Activated CD8-positive, alpha-beta memory T cell treated with anti-CD3 and anti-CD28 coated beads for 4 hours (primary cell): ENCODE data around the gene SETDB2.

Experiments
- DNase-seq, 2 donors: peaks; one replicate each; pipeline ENCODE4 v3.0.0-alpha.2; 2020; ENCODE audit warnings: low read depth in 2 of 2

The SETDB2 gene

GRCh38 chr13:49464621-49465325 is 20.7 kb downstream of the SETDB2 start:
- DNase-seq, result no peak

- no peak for DNase-seq
These were observed 22.3 kb downstream of the SETDB2 start for GRCh38 chr13:49466292-49466838.

DNA sequence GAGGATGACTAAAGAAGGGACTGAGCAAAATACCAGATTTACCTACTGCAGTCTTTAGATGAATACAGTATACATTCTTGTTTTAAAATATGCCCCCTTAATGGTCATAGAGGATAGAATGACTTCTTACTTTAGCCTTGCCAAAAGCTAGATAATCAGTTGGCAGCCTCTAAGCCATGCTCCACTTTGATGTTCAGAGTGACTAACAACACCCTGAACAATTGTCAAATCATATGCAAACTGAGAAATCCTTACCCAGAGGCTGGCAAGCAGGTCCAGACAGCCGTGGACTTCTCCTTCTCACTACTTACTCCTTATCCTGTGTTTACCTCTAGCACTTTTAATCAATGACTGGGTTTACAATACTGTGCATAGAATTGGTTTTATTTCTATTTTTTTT is 28.1 kb downstream of the SETDB2 start:
- DNase-seq, result no peak

GRCh38 chr13:49476529-49476928 is 32.5 kb downstream of the SETDB2 start:
- DNase-seq, result no peak

DNA sequence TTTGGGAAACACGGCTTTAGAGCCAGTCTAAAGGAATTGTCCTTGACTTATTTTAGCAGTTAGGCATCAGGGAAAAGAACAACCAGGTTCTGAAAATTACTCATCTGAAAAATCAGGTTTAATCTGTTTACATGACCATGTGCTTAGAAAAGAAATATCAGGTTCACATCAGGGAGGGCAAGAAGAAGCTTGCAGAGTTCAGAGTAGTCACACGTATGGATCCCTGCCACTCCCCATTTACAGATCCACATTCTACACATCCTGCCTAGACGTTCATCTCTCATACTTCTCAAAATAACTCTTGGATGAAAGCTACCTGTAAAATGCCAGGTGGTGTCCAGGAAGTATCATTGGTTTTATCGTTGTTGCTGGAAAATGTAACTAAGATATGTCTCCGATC is 37.7 kb downstream of the SETDB2 start:
- DNase-seq, result no peak

DNA sequence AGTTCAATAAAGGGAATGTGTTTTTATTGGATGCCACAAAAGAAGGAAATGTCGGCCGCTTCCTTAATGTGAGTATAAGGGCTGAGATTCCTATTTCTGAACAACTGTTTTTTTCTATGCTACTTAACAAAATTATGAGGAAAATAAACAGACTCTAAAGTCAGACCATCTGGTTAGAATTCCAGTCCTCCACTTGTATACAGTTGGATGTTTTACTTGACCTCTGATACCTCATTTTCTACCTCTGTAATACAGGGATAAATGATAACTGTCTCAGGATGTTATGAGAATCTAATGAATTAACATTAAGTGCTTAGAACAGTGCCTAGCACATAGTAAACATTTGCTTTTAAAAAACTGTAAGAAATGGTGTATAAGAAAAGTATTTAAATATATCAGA is 44.5 kb downstream of the SETDB2 start:
- no peak for DNase-seq

GRCh38 chr13:49494645-49495044 is 50.6 kb downstream of the SETDB2 start:
- no peak for DNase-seq

DNA sequence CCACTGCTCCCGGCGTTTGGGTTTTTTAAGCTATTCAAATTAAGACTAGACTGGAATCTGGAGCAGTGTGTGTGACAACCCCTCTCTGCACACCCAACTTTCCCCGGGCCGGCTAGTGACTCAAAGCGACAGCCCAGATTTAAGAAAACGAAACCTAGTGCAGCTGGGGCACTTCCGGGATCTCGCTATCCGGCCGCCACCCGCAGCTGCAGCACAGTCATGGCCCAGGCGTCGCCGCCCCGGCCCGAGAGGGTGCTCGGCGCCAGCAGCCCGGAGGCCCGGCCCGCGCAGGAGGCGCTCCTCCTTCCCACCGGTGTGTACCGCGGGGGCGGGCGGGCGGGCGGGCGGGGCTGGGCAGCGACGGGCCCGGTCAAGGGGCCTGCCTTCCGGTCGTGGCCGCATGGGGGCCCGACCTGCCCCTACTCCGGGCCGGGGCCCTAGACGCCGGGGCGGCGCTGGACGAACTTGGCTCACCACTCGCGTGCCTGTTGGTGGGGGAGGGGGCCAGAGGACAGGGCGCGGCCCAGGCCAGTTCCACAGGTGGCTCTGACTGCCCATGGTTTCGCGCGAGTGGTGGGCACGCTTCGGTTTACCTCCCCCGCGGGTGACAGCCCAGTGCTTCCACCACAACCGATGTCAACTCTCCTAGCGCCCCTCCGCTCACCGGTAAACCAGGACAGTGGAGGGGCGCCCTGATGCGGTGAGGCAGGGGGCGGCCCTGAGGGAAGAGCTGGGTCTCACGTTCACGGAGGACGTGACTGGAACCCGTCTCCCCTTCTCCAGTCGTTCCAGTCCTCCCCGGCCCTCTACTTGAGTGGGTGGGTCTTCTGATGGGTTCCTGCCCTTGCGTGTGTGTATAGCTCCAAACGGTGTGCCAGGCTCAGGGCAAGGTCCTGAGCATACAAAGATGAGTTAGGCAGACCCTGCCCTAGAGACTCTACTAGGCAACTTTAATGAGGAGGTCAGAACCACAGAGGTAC is 52.0 kb downstream of the SETDB2 start, which contains the start of gene PHF11:
TSS of gene PHF11 (plus strand) at position 171 of the 980 bp plus-strand sequence. CDS start at position 220, 49 bp downstream.
- peak; percentile 73 to 84 for DNase-seq

DNA sequence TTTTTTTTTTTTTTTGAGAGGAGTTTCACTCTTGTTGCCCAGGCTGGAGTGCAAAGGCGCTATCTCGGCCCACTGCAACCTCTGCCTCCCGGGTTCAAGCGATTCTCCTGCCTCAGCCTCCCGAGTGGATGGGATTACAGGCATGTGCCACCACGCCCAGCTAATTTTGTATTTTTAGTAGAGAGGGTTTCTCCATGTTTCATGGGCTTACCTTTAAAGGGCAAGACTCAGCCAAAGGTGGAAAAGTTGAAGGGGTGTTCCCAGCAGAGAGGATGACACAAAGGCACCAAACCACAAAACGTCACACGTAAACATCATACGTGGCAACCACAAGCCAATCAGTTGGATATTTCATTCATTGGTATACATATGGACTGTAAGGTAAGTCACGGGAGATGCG is 52.8 kb downstream of the SETDB2 start:
- DNase-seq, result peak; percentile 23 to 52

DNA sequence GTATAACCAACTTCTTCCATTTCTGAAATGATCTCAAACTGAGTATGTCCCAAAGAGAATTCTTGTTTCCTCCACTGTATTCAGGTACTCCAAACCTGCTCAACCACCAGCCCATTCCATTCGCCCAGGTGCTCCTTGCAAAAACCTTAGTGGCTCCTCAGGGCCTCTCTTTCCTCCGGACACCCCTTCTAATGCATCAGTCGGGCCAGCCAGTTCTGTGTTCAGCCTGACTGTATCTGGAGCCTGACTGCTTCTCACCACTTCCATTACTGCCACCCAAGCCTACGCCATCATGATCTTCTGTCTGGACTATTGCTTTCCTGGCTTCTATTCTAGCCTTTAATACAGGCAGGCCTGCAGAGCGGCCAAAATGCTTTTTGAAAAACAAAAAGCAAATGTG is 53.2 kb downstream of the SETDB2 start:
- DNase-seq, result no peak

DNA sequence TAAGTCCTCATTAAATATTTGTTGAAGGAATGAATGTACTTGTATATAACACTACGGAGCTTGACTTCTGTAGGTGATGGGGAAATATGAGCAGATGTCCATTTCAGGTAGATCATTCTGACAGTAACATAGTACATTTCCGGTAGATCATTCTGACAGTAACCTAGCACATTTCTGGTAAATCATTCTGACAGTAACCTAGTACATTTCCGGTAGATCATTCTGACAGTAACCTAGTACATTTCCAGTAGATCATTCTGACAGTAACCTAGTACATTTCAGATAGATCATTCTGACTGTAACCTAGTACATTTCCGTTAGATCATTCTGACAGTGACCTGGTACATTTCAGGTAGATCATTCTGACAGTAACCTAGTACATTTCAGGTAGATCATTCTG is 54.1 kb downstream of the SETDB2 start:
- DNase-seq, result no peak

- no peak for DNase-seq
These were observed 56.0 kb downstream of the SETDB2 start for GRCh38 chr13:49499889-49500660.

DNA sequence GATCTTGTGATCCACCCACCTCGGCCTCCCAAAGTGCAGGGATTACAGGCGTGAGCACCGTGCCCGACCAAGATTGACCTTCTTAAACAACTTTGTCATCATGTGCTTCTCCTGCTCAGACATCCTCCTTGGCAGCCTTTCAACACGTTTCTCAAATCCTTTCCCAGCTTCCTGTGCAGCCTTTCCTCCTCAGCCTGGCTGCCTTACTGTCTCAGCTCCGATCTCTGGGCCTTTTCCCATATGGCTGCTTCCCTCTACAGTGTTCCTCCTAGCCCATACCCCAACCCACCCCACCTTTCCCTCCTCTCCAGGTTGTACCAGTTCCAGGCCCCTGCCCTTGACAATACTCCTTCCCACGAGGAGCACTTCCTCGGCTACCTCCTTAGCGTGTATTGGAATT is 58.9 kb downstream of the SETDB2 start:
- no peak for DNase-seq

DNA sequence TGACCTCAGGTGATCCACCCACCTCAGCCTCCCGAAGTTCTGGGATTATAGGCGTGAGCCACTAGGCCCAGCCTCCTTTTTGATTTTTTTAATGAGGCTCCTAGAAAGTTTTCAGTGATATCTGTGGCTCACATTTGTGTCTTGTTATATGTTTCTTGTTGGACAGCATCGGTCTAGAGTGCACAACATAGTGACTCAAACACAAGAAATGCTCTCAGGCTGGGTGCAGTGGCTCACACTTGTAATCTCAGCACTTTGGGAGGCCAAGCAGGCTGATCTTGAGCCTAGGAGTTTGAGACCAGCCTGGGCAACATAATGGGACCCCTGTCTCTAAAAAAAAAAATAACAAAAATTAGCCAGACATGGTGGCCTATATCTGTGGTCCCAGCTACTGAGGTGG is 59.9 kb downstream of the SETDB2 start:
- no peak for DNase-seq

DNA sequence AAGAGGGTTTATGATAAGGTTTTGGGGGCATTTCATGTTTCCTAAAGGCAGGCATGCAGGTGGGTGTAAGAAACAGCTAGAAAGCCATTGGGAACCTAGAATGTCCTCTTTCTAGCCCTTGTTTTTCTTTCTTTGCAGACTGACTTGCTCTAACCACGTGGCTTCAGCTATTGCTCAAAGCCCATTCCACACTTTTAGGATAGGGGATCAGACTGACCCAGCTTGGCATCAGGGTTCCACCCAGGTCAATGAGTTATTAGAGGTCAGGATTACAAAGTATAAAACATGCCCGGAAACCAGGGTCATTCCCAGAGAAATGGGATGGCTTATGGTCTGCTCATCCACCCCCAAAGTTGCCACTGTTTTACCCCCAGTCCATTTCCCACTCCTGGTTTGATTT is 68.5 kb downstream of the SETDB2 start:
- no peak for DNase-seq

DNA sequence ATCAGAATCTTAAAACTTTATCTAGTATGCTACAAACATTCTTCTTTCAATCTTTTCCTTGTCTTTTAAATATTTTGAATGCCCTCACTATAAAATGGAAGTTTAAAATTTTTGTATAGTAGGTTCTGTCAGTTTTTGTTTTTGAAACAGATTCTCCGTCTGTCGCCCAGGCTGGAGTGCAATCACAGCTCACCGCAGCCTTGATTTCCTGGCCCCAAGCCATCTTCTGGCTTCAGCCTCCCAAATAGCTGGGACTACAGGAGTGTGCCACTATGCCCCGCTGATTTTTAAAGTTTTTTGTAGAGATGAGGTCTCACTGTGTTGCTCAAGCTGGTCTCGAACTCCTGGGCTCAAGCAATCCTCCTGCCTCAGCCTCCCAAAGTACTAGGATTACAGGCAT is 72.4 kb downstream of the SETDB2 start:
- DNase-seq, result no peak

GRCh38 chr13:49517461-49517860 is 73.4 kb downstream of the SETDB2 start:
- DNase-seq, result no peak

DNA sequence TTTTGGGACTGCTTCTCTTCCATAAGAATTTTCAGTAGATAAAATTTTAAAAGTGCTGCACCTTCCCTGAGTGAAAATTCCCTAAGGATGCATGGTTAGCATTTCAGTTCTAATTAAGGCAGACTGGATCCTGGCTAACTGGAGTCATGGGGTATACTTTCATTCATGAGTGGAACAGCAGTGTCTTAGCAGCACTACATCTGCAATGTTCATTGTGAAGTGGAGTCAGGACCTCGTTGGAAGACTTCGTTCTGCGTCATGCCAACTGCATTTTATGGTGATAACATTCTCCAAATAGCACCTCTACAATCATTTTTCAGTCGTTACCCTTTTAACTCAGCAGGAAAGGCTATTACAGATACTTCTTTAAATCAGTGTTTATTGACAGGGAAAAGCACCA is 77.2 kb downstream of the SETDB2 start:
- no peak for DNase-seq

GRCh38 chr13:49524740-49525501 is 80.8 kb downstream of the SETDB2 start:
- DNase-seq, result no peak

- DNase-seq, result no peak
These were observed 83.0 kb downstream of the SETDB2 start for GRCh38 chr13:49527123-49527522.

DNA sequence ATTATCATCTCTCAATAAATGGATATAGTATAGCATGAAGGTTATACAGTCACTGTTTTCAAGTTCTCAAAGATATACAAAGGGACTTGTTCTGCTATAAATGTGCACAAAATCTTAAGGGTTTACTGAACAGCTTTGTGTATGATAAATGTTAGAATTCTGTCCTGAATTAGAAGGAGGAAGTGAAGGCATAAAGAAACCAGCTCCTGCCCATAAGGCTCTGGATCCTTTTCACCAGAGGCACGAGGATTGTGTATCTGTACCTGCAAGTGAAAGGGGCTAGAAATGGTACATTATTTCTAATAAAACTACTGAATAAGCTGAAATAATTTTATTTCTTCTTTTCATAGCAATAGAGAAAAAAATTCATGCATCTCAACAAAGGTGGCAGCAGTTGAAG is 84.1 kb downstream of the SETDB2 start:
- no peak for DNase-seq
